AML-193 (cell line): ENCODE data around the gene CLBA1.
"Not testable (repeated sequence)": the region's sequence is repeated elsewhere in the genome, so short reads cannot be mapped to it uniquely, and the experiment has no call there.

ENCODE experiments used
- DNase-seq, 2 experiments: peaks; one replicate each; lab custom pipeline; 2025; lab: John Stamatoyannopoulos, UW

Gene CLBA1

GRCh38 chr14:105023144-105023543, 37.6 kb downstream of the CLBA1 start:
- no peak for DNase-seq

GRCh38 chr14:105023791-105024480, 38.3 kb downstream of the CLBA1 start:
- DNase-seq, result no peak

- DNase-seq, result no peak
Observed at GRCh38 chr14:105025429-105025828, 39.8 kb downstream of the CLBA1 start.

- DNase-seq, result peak; percentile 64 to 79
Observed at GRCh38 chr14:105026033-105026785, 40.6 kb downstream of the CLBA1 start.

- DNase-seq, result no peak
Observed at GRCh38 chr14:105026802-105027563, 41.4 kb downstream of the CLBA1 start.

GRCh38 chr14:105027718-105028117, 42.1 kb downstream of the CLBA1 start:
- DNase-seq, result not testable (repeated sequence)

- no peak for DNase-seq
Observed at GRCh38 chr14:105028251-105028927, 42.8 kb downstream of the CLBA1 start.

GRCh38 chr14:105029402-105029801, 43.8 kb downstream of the CLBA1 start:
- DNase-seq, result no peak

- no peak for DNase-seq
Observed at GRCh38 chr14:105030194-105030593, 44.6 kb downstream of the CLBA1 start.

- no peak for DNase-seq
Observed at GRCh38 chr14:105030836-105031396, 45.3 kb downstream of the CLBA1 start.

GRCh38 chr14:105032451-105032901, 46.9 kb downstream of the CLBA1 start:
- DNase-seq, result not testable (repeated sequence)

GRCh38 chr14:105033412-105033900, 47.9 kb downstream of the CLBA1 start:
- DNase-seq, result not testable (repeated sequence)

GRCh38 chr14:105034315-105035039, 48.9 kb downstream of the CLBA1 start:
- no peak for DNase-seq

GRCh38 chr14:105035616-105036015, 50.0 kb downstream of the CLBA1 start:
- not testable (repeated sequence) for DNase-seq

GRCh38 chr14:105039458-105040205, 54.0 kb downstream of the CLBA1 start:
- DNase-seq, result no peak

- no peak for DNase-seq
Observed at GRCh38 chr14:105041841-105042765, 56.5 kb downstream of the CLBA1 start.

GRCh38 chr14:105042813-105043212, 57.2 kb downstream of the CLBA1 start:
- no peak for DNase-seq

- DNase-seq, result peak; percentile 14 to 22
Observed at GRCh38 chr14:105043641-105044040, 58.1 kb downstream of the CLBA1 start.
